Stimulated activated CD4-positive, alpha-beta T cell treated with anti-CD3 and anti-CD28 coated beads, Interleukin-4, amount 100 ng/mL, for 4 hours (primary cell): ENCODE data around the gene PNPT1.
"Not testable (repeated sequence)": the region's sequence is repeated elsewhere in the genome, so short reads cannot be mapped to it uniquely, and the experiment has no call there.

Experiments used
- DNase-seq, 2 experiments: peaks; one replicate each; pipeline ENCODE4 v3.0.0-alpha.2; 2020

PNPT1 gene

DNA sequence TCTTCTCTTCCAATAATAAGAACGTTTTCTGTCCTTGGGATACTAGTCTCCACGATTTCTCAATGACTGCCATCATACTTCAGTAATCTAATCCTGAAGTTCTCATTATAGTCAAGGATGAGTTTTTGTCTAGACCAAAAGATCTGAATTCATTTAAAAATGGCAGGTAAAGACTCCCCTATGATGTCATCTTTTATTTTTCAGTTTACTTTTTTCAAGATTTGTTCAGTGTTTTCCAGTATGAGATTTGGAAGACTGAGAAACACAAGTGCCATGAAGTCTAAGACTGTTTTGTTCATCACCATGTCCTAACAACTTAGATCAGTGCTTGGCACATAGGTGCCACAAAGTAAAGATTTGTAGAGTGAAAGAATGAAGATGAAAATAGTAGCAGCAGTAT lies 40.4 kb downstream of the PNPT1 start:
- DNase-seq: no peak

DNA sequence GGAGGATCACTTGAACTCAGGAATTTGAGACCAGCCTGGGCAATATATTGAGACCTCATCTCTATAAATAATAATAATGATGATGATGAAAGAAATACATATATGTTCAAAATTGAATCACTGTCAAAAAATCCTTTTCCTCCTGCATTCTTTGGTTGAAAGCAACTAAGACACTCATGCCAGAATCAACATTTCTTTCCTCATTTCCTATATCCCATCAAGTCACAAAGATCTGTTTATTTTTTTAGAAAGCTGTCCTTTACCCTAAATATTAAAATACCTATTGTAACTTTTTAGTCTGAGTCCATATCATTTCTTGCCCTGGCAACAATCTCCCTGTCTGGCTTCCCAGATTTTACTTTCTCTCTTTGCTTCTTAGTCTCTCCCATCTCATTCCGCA lies 44.4 kb downstream of the PNPT1 start:
- DNase-seq: no peak

DNA sequence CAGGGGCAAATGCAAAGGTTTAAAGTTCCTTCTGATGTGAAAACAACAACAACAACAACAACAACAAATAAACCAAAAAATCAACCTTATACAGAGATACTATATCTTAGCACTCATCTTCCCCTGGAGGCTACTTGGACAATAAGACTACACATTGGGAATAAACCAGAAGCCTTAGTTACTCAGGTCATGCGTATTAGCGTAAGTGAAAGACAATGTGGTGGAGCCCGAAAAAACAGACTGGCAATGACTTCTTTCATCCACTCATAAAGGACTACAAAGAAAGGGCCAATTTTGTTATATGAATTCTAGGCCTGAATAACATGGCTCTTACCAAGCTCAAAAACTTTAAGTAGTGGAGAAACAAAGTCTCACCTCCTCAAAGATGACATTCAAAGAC lies 56.8 kb downstream of the PNPT1 start:
- DNase-seq: no peak

DNA sequence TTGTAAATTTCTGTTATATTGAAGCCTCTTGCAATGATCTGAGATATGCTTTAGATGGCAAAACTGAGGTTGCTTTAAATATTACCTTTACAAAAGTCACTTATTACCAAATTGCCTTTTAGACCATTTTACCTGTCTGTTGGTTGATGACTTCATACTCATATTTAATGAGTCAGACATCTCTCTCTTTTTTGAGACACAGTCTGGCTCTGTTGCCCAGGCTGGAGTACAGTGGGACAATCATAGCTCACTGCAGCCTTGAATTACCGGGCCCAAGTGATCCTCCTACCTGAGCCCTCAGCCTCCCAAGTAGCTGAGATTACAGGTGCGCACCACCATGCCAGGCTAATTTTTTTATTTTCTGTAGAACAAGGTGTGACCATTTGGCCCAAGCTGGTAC lies 64.7 kb downstream of the PNPT1 start:
- DNase-seq: no peak

DNA sequence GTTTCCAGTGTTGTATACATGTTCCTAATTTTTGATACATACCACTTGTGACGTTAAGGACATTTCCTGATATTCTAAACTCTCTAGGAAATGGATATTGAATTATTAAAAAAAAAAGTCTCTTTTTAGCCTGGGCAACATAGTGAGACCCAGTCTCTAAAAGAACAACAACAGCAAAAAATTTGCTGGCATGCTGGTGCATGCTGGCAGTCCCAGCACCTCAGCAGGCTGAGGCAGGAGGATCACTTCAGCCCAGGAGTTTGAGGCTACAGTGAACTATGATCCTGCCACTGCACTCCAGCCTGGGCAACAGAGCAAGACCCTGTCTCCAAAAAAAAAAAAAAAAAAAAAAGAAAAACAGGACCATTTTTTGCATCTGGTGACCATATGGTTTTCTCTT lies 65.7 kb downstream of the PNPT1 start:
- no peak for DNase-seq

DNA sequence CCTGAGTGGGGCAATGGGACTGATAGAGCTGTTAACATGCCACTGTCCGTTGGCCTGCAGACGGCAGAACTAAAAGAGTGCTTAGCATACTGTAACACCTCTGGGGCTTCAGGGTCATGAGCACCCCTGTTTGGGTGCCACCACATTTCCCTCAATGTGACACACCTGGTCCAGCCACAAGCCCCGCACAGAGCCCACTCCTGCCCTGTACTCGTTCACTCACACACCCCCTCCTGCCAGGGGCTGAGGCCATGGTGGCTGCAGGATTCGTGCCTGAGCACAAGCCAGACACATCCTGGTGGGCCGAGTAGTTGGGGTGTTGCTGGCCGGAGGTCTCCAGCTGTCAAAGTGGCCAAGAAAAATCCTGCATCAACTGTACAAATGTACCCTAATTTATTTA lies 71.8 kb downstream of the PNPT1 start:
- DNase-seq: no peak

DNA sequence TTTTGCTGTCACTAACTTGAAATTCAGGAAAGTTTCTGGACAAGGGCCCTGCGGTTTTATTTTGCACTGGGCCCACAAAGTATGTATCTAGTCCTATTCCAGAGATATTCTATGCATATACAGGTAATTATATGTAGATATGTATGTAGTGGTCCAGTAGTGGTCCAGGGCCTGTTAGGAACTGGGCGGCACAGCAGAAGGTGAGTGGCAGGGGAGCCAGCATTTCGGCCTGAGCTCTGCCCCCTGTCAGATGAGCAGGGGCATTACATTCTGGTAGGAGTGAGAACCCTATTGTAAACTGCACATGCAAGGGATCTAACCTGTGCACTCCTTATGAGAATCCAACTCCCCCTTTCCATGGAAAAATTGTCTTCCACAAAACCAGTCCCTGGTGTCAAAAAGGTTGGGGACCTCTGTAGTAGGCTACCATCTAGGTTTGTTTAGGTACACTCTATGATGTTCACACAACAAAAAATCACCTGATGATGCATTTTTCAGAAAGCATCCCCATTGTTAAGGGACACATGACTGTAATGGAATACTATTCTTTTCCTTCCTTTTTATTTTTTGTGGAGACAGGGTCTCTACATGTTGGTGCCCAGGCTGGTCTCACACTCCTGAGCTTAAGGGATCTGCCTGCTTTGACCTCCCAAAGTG lies 73.4 kb downstream of the PNPT1 start:
- no peak for DNase-seq

DNA sequence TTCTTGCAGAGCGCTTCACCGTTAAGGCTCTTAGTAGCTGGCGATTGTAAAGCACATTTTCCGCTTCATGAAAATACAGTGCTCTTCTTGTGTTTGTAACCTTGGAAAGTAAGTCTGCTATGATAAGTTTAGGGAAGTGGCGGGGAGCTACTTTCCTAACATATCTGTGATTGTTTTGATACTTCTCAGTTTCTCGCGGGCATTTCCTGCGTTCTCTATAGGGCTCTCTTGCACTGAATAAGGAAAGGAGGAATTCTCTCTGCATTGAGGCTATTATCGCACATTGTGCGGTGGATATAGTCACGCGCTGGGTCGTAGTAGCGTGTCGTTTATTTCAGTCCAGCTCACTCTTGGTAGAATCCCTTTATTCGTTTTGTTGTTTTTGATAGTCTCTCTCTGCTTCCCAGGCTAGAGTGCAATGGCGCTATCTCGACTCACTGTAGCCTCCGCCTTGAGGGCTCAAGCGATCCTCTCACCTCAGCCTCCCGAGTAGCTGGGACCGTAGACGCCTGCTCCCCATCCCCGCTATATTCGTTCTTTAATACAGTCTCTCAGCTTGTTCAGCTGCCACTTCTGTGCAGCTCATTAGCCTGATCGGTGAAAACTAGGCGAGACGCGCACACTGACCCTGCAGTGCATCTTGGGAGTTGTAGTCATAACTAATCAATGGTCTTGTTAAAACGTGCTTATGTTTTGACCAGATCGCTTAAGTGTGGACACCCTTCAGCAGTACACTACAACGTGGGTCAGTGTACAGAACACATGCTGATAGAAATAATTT lies 75.2 kb downstream of the PNPT1 start:
- peak; percentile 34 to 39 for DNase-seq

DNA sequence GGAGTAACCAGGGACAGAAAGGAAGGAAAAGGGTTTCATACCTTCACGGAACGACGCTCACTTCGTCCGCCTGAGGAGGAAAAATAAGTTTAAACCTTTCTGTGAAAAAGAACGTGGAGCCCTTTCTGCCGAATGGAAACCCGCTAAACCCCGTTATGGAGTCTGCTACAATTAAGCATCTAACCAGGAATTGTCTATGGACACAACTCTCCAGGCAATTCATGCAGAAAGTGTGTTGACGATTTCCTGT lies 75.7 kb downstream of the PNPT1 start:
- no peak for DNase-seq

DNA sequence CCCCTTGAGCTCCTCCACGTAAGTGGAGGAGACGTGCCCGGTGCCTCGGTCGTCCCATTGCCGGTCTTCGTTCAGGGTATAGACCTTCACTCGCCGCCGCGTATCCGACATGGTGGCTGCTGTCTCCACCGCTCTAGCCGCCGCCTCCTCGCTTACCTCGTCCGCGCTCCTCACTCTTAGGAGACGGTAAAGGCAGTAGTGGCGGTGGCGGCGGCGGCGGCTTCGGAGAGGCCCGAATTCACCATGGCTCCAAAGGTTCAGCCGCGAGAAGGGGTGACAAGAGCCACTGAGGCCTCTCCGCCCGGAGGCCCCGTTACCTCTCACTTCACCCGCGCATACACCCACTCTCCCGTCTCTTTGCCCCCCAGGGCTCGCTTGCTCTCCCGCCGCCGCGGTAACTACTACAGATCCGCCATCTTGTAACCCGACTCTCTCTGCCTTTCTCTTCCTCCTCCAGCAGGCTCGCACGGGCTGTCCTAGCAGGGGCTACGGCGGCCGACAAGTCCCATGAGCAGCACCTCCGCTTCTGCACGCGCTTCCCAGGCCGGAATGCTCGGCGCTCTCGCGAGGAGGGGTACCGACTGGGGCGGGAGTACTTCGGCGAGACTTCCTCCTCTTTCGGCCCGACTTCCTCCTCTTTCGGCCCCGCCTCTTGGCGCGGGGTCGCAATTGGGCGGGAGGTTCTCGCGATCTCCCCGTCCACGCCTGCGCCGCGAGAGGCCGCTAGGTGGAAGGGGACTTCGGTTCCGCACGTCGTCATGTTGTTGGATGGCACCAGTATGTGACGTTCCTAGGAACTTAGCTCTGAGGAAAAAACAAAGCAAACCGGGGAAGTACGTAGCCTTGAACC lies 76.2 kb downstream of the PNPT1 start, which contains the start of gene PPP4R3B:
Gene PPP4R3B, minus strand, starts transcription at position 448 of the 850 bp plus-strand sequence. Its CDS starts 337 bp downstream, at position 111.
- DNase-seq: peak; percentile 93 to 100

DNA sequence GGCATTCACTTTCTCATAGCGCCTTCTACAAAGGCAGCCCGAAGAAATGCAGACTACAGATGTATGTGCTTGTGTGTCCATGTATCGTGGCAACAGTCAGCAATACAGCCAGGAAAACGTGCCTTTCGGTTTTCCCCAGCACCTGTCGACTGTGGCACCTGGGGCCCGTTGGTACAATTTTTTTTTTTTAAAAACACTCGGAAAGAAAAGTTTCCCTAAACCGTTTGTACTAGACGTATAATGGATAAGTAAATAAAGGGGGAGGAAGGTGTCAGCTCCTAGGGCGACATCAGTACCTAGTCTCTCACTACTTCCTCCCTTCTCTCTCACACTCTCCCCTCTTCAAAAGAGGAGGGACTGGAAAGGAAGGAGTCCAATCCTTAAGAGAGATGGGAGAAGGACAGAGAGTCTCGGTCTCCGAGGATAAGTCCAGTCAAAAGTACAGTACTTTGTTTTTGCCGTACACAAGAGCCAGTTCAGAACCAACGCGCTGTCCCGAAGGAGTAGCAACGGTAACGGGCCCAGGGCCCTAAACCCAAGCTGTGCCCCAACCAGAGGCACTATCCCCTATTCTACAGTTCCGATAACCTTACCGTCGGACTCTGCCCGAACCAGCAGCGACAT lies 77.0 kb downstream of the PNPT1 start:
- peak in 1 of 2 experiments; percentile 25 for DNase-seq

DNA sequence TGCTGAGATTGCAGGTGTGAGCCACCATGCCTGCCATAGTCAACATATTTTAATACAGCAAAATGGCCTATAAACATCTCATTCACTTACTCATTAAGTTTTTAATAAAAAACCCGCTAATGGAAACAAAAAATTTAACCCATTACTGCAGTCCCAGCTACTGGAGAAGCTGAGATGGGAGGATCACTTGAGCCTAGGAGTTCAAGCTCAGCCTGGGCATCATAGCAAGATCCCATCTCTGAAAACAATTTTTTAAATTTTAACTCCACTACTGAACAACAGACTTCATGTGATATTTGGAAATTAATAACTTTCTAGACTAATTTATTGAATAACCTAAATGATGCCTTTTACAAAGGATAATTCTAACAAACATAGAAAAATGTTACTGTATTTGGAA lies 81.6 kb downstream of the PNPT1 start:
- no peak for DNase-seq

DNA sequence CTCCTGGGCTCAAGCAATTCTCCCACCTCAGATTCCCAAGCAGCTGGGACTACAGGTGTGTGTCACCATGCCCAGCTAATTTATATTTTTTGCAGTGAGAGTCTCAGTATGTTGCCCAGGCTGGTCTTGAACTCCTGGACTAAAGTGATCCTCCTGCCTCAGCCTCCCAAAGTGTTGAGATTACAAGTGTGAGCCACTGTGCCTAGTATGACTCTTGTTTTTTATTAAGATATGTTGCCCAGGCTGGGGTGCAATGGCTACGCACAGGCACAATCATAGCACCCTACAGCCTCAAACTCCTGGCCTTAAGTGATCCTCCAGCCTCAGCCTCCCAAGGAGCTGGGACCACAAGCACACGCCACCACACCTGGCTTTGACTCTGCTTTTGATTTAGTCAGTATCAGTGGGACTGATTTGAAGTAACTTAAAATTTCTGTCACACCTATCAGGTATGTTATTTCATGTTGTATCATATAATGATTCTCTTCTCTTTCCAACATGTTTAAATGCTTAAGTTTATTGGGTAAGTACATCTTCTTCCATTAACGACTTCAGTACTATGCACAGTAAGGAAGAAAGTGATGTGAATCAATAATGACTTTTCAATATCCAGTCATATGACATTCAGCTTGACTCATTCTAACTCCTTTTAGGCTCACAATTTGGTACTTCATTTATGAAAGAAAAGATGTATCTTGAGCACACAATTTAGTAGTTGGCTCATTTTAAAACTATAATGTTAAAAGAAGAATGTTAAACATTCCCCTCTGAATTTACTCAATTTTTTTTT lies 82.5 kb downstream of the PNPT1 start:
- DNase-seq: no peak

DNA sequence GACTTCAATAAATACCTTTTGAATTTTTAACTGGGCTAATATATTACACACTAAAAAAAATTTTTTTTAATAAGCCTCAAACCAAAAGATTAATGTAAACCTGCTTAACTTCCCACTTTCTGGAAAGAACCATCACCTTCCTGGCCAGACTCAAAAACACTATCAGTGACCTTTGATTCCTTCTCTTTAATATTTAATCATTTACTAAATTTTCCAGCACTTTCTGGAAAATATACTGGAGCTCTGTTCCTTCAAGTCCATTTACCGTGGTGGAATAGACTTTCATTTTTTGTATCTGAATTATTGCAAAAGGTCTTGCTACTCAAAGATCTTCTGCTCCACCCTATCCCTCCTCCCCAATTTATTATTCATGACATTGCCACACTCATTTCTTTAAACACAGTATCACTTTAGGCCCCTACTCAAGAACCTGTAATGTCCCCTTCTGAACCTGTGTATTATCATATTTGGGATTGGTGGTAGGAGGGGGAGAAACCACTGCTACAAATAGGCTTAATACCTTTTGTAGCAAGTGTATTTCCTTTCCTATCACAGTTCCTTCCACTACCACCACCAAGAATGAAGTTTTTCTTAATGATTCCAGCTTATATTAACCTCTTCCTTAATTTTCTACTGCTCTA lies 83.6 kb downstream of the PNPT1 start:
- DNase-seq: no peak

DNA sequence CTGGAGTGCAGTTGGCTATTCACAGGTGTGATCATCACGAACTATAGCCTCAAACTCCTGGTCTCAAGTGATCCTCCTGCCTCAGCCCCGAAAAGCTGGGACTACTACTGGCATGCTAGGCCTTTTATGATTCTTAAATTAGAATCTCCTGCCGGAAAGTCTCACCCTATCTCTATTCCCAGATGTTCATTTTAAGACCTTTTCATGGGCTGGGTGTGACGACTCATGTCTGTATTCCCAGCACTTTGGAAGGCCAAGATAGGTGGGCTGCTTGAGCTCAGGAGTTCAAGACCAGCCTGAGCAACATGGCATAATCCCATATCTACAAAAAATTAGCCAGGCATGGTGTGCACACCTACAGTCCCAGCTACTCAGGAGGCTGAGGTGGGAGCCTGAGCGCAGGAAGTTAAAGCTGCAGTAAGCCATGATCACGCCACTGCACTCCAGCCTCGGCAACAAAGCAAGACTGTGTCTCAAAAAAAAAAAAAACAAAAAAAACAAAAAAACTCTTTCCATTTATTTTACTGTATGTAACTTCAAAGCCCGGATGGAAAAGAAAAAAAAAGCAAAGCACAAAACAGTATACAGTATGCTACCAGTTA lies 84.3 kb downstream of the PNPT1 start:
- DNase-seq: no peak

DNA sequence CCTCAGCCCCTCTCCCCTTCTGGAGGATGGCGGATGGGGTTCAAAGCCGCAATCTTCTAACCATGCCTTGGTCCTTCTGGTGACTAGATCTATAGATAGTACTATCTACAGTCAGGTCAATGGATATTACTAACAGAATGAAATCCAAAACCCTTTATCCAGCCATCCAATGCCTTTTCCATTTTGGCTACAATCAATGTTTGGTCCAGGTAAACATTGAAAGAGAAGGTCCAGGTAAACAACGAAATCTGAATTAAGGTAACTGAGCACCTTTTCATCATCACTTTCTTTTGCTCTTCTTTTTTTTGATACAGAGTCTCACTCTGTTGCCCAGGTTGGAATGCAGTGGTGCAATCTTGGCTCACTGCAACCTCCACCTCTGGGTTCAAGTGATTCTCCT lies 85.9 kb downstream of the PNPT1 start:
- DNase-seq: no peak

DNA sequence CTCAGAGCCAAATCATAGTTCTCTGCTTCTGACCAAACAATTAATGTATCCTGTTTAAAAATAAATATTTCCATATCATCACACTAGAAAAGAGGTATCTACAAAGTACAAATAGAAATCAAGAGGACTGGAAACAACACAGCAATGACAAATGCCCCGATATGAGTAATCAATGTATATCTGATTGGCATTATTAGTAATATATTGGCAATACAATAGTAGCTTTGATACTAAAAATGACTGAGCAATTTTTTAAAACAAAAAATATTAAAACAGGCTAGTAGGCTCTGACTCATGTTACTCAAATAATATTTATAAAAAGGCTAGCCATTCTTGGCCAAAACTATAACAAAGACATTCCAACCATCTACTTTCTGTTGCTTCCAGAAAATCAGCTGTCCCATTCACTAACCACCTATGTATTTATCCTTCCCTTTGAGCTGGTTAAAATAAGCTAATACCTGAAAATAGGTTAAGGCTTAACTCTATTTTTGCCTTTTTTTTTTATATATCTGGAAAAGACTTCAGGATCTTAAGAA lies 89.5 kb downstream of the PNPT1 start:
- DNase-seq: no peak

DNA sequence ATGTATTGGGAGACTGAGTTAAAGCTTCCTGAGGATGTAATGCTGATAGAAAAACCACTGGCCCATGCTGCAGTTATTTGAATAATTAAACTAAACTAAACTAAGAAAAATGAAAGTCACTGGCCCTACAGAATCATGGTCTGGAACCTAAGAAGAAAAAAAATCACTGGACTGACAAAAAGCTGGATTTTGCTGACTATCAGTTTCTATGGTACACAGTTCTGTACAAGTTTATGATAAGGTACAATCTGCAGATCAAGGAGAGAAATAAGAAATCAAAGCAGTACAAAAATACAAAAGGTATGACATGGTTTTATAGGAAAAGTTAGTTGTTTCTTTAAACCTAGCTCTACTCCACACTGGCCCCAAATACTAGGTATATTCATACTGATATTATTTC lies 91.8 kb downstream of the PNPT1 start:
- no peak for DNase-seq

DNA sequence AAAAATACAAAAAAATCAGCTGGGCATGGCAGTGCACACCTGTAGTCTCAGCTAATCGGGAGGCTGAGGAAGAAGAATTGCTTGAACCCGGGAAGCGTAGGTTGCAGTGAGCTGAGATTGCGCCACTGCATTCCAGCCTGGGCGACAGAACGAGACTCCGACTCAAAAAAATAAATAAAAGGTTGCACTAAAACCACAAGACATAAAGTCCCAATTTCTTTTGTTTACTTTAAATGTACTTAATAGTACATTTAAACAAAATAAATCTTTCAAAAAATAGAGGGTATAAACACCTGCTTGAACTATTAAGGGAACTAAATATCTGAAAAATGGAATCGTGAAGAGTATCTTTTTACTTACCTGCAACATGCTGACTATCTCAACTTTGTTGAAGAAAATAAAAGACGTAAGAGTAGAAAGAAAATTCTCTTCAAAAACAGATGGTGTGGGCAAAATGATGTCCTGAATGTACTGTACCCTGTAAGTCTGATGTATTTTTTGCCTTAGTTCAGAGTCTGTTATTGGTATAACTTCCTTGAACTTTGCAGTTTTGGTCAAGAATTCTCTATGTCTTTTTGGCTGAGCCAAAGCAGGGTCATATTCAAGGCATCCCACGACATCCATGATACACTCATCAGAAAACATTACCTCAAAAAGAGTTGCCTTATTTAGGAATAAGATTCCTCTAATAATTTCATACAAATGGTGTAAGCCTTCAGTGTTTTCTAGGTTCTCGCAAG lies 95.4 kb downstream of the PNPT1 start:
- no peak for DNase-seq

DNA sequence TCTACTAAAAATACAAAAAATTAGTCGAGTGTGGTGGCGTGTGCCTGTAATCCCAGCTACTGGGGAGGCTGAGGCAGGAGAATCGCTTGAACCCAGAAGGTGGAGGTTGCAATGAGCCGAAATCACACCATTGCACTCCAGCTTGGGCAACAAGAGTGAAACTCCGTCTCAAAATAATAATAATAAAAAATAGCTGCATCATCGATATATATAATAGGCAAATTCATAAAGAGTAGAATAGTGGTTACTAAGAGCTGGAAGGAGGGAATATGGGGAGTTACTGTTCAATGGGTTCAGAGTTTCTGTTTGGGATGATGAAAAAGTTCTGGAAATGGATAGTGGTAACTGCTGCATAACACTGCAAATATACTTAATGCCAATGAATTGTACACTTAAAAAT lies 96.8 kb downstream of the PNPT1 start:
- not testable (repeated sequence) for DNase-seq

DNA sequence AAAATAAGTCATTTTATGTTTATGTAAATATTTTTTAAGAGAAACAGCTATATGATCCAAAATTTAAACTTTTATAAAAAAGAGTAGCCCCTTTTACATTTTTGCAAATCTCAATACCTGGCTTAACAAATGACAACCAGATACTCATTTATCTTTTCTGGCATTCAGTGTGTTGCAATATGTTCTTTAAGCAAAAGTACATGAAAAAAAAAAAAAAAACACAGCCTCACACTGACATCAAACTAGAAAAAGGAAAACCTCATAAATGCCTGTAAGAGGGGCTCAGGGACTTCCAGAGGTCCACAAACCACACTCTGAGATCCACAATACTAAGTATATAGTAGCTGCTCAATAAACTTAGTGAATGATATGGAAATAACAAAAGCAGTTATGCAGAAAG lies 98.1 kb downstream of the PNPT1 start:
- no peak for DNase-seq
